ENCODE data around the gene C2CD3. TPM values are rescaled to one million over a fixed set of nuclear protein-coding genes. Genes with fewer than 3 reads are reported as not detected.

C2CD3 gene
- 52.8 and 66.9 TPM in 2 replicates for total RNA-seq (2013; cell fraction: nucleolus; rRNA removed)
- total RNA-seq (2014; rRNA removed) (17.4 and 20.1 TPM in 2 replicates), total RNA-seq (2014; rRNA removed; fragmentation: Illumina TruSeq; extraction: Trizol) (16.5 and 16.6 TPM in 2 replicates), total RNA-seq (2021) (18.0 and 24.0 TPM in 2 replicates), polyA plus RNA-seq (2011; rRNA removed) (13.5 and 16.2 TPM in 2 replicates), polyA plus RNA-seq (2014; fragmentation: Illumina TruSeq; extraction: Trizol) (13.4 and 21.4 TPM in 2 replicates), polyA plus RNA-seq (2014; fragmentation: Nextera tagmentation; extraction: Ambion mirVana) (1 to 10 TPM; 2.3 to 2.7 TPM), polyA plus RNA-seq (2014; rRNA removed) (16.3 and 18.6 TPM in 2 replicates), polyA plus RNA-seq (2016; fragmentation: Nextera tagmentation; extraction: Ambion mirVana) (10 to 100 TPM; 12.8 to 15.5 TPM), polyA minus RNA-seq (2011; rRNA and poly(A)+ RNA removed) (37.0 and 45.1 TPM in 2 replicates), Bru-seq, nascent RNA (percentile 58 among the genes with signal in this experiment), BruChase-seq, experiment 1, labeled RNA remaining after a 6-hour chase (percentile 60 among the genes with signal in this experiment), BruChase-seq, experiment 2, labeled RNA remaining after a 2-hour chase (percentile 62 among the genes with signal in this experiment)
- polyA plus RNA-seq (2011; ENCODE audit: low read depth), result 5.4 TPM
- 12.6 and 14.9 TPM in 2 replicates for polyA plus RNA-seq (2011; cell fraction: cytosol; rRNA removed)
- polyA plus RNA-seq (2011; cell fraction: nucleus; rRNA removed), result 12.6 and 18.9 TPM in 2 replicates
- polyA plus RNA-seq (2012), result 8.4 and 8.6 TPM in 2 replicates
- 10.4 and 18.6 TPM in 2 replicates for polyA minus RNA-seq (2011; cell fraction: cytosol; rRNA and poly(A)+ RNA removed)
- polyA minus RNA-seq (2011; cell fraction: nucleus; rRNA and poly(A)+ RNA removed), result 27.3 and 45.4 TPM in 2 replicates
- long read RNA-seq, experiment 1, partial matches to known transcripts, result 0 of 1 reads
- long read RNA-seq, experiment 1, other reads (novel, unspliced or antisense), result 1 of 1 reads
- long read RNA-seq, experiment 2, partial matches to known transcripts, result 11 of 22 reads
- long read RNA-seq, experiment 2, other reads (novel, unspliced or antisense), result 10 of 22 reads

DNA sequence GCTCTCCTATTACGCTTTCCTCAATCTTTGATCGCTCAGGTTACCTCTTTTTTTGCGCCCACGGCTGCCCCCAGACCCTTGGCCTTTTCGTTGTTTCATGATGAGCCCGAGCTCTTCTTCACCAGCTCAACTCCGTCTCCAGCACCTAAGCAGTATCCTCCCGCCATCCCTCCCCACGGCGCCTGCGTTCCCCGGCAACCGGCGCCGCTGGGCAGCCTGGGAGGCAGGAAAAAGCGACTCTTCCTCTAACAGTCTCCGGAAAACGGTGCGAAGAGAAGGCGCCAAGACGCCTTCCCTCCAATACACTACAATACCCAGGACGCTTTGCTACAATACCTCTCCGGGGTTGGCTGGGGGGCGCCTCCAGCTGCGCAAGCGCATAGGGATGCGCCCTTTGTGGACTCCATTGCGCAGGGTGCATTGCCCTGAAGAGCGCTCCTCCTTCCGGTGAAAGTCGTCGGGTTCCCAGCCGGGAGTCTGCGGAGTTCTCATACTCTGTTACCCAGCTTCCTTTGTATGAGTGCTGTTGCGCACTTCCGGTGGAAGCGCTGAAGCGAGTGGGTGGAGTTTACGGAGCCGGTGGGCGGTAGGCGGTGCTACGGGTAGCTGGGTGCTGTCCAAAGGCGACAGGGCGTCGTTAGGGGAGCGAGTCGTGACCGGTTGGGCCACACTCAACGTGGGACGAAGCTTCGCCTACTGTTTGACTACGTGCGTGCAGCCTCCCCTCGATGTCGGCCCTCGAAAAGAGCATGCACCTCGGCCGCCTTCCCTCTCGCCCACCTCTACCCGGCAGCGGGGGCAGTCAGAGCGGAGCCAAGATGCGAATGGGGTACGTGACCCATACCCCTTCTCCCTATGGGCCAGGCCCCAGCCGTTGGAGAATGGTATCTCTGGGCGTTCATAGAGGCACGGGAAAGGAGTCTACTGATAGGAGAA is at the start of gene C2CD3, which contains the start of gene PPME1:
Gene C2CD3 (minus strand): TSS at position 309 of the 936 bp plus-strand sequence. CDS start 210 bp downstream, at position 99.
Gene PPME1 (plus strand): TSS at position 596 of the 936 bp plus-strand sequence. CDS start 133 bp downstream, at position 729.
- Histone ChIP-seq H3K9ac (ENCODE audit: control insufficient read depth, insufficient read depth, low read length) (peak within 1 kb of the TSS; percentile 85), H3K4me2 (ENCODE audit: control insufficient read depth, insufficient read depth) (peak within 1 kb of the TSS; percentile 96), H3K27ac (ENCODE audit: control insufficient read depth, insufficient read depth) (peak within 1 kb of the TSS; percentile 69), H3K4me3 (peak within 1 kb of the TSS; percentile 95), H3K27me3 (replicated peaks in 1 of 2; ENCODE audit: control insufficient read depth in 2 of 2, insufficient read depth in 2 of 2, low read length in 1 of 2) (no peaks in the 10 kb centered on the region), H4K20me1 (ENCODE audit: control insufficient read depth, insufficient read depth) (no peaks in the 10 kb centered on the region), H2AFZ (ENCODE audit: control insufficient read depth, low read depth, low read length) (peak within 1 kb of the TSS; percentile 97), H3K79me2 (ENCODE audit: control insufficient read depth, insufficient read depth, low read length) (peaks cover 57% of the 10 kb centered on the region), H3K36me3 (ENCODE audit: control insufficient read depth in 2 of 2, insufficient read depth in 2 of 2, low read length in 1 of 2) (0 out of 4 replicates have a peak, but pooled peaks cover 0 to 6% of the 10 kb centered on the region in 2 experiments), H3K9me3 (replicated peaks; ENCODE audit: control insufficient read depth, insufficient read depth, low read length) (no peaks in the 10 kb centered on the region), H3K4me1 (ENCODE audit: control insufficient read depth, insufficient read depth, low read length) (peaks cover 3% of the 10 kb centered on the region; the same call in 1 of the 2 replicates)
- ATAC-seq (peak; percentile 96), DNase-seq (ENCODE audit: low read depth, low spot score) (peak; percentile 100), FAIRE-seq (peak; percentile 100)
- no TSS peak for BruUV-seq (replicated peaks)
- RAD21 ChIA-PET (ENCODE audit: unreplicated experiment), result interaction anchor here (0.5 to 3.0 kb wide), 10 partner anchors 8 to 392 kb away, joined by 3 to 21 read pairs (median 4); partner anchors contain the start of gene UCP2
- CTCF ChIA-PET, result interaction anchor here (0.5 to 2.1 kb wide), 11 partner anchors 8 to 208 kb away, joined by 3 to 8 read pairs (median 4); no protein-coding TSS in a partner anchor
- WGBS (ENCODE audit: insufficient coverage, insufficient replicate concordance, low lambda C conversion rate, missing lambda C conversion rate), result under 1% methylated on average over 68 of the region's 68 CpGs
- intact Hi-C loops (cut with micrococcal nuclease; ENCODE audit: unreplicated experiment), result loop anchor here (5.0 kb wide), 2 partner anchors 189 to 209 kb away; partner anchors contain the start of gene UCP2
- in situ Hi-C loops (cut with MboI), result no loop called here
- POLR2A ChIA-PET, result interaction anchor here (0.6 to 2.5 kb wide), 12 partner anchors 9 to 818 kb away, joined by 3 to 15 read pairs (median 6); partner anchors contain the start of genes MRPL48 and UCP2
- SMC1A ChIA-PET (ENCODE audit: uncharacterized antibody, unreplicated experiment), result interaction anchor here (0.8 to 3.3 kb wide), 8 partner anchors 10 to 210 kb away, joined by 3 to 19 read pairs (median 4); no protein-coding TSS in a partner anchor
- TF ChIP-seq ELK1 (IDR thresholded peaks at IDR 0.05; ENCODE audit: low read depth, low read length) (peak; percentile 80), STAT3 (IDR thresholded peaks at IDR 0.05; ENCODE audit: low read depth, low read length) (no peak), PKNOX1 (IDR thresholded peaks at IDR 0.05) (peak; percentile 68), ZBTB40 (IDR thresholded peaks at IDR 0.05; ENCODE audit: borderline replicate concordance) (peak; percentile 95), SMC3 (IDR thresholded peaks at IDR 0.05; ENCODE audit: borderline replicate concordance, low read length) (no peak), MAX (IDR thresholded peaks at IDR 0.05; ENCODE audit: low read depth, low read length) (0 out of 2 replicates have a peak, but pooled peaks have one; percentile 73)
